ENCODE results near the gene LXN.
A peak's percentile ranks its signal among the peaks of the same experiment; 100 is the strongest.

Gene LXN

DNA sequence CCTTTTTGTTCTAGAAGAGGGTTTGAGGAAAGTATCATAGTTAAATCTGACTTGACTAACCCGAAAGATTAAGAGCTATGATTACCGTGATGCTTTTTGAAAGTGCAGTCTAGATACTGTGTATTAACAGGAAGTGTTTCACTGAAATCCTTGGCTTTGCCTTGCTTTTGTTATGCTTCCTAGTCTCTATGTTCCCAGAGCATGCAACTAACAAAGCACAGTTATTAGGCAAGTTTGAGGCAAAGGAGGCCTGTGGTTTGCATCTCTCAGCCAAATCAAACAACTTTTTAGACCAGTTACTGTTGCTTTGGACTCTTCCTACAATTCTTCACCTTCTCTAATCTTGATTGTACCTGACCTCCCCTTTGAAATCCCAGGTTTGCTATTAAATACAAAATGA is 3.9 kb downstream of the LXN start:
- DNase-seq, result no peak

DNA sequence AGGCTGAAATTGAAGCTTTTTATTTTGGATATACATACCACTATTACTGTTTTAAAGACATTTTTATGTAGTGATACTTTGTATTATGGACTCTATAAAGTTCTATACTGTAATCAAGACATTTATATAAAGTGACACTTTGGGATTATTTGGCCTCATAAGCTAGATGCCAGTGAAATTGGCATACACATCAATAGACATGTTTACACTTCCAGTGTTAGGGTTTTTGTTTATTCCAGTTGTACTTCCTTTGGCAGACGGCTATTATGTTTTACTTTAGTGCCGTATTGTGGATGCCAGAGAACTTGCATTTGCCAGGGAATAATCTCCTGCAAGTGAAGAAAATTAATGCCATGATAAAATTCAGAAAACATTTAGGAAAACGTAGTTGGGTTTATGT is 6.0 kb downstream of the LXN start:
- DNase-seq, result no peak

- no peak for DNase-seq
These were observed 8.6 kb downstream of the LXN start for GRCh38 chr3:158663832-158664231.

DNA sequence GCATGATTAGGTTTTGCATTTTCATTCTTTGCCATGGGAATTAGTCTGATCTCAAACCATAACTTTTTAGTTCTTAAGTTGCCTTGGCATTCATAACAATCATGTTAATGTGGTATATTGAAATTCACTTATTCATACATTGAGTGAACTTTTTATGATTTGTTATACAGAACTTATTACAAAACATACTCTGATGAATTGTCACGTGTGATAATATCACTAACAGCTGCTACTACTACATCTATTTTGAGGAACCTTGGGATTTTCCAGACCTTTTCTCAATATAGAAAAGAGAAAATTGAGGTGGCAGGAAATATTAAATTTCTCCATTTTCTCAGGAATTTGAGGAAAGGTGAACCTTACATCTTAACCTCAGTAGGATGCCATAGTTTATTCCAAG is 9.2 kb downstream of the LXN start:
- DNase-seq, result no peak

GRCh38 chr3:158660711-158661110 is 11.7 kb downstream of the LXN start:
- DNase-seq, result no peak

DNA sequence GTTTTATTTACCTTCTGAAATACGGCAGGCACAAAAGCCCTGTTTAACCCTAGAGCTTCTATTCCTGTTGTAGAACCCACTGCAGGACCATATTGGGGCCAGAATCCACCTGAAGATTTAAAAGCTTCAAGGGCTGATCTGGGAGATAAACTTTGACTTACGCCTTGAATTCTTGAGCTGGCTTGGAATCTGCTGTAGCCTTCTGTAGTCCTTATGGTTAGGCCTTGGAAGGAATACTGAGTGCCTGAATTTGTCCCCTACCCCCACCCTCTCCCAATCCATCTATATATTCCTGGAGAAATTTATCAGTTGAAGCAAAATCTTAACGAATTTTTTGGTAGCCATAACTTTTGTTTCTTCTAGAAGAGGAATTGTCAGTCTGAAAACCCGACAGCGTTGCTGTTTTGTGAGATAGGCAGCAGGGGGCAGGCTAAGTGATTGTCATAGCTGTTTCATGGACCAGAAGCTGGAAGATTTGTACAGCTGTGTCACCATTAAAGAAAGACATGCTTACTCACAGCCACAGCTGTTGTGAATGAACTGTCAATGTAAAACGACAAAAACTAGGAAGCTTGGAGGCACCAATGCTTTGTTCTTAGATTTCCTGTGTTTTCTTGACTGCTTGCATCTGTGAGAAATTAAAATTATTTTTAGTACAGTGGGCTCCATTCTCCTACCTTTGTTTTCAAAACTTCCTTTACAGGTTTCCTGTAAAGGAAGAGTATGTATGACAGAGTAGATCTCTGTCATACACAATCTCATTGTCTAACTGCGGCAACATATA is 12.8 kb downstream of the LXN start:
- DNase-seq, result peak; percentile 78

DNA sequence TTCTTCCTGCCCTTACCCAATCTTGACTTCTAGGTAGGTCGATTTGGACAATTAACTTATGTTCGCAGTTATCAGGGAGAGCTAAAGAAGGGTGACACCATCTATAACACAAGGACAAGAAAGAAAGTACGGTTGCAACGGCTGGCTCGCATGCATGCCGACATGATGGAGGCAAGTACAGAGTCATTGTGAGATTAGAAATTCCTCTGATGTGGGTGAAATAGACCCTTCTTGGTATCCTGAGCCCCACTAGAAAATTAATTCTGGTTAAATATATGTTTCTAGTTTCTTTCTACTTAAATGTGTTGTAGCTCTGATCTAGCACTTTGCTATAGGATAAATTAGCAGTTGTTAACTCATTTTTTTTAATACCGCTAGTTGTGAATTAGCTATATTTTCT is 13.6 kb downstream of the LXN start:
- no peak for DNase-seq

- no peak for DNase-seq
These were observed 20.0 kb downstream of the LXN start for GRCh38 chr3:158652463-158652862.

DNA sequence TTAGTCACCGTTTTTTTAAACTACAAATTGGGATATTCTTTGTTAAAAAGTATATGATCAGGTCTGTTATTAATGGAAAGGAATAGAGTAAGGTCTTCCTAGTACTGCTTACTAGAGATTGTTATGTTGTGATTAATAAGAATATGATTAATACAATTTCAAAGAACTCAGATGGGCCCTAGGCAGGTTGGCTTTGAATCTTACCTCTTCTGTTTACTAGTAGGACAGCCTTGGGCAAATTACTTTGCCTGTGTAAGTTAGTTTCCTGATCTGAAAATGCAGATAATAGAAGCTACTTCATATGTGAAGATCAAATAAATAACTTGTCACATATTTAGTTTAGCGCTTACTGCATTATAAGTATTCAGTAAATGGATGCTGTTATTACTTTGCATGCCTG is 21.3 kb downstream of the LXN start:
- no peak for DNase-seq

- DNase-seq, result no peak
These were observed 22.7 kb downstream of the LXN start for GRCh38 chr3:158649791-158650190.

GRCh38 chr3:158644345-158644908 is 28.0 kb downstream of the LXN start, which contains the start of gene GFM1:
GFM1 (plus strand) TSS chr3:158644527; CDS start chr3:158644635, 108 bp downstream.
- peak; percentile 95 for DNase-seq

GRCh38 chr3:158642474-158643210 is 29.8 kb downstream of the LXN start:
- no peak for DNase-seq

DNA sequence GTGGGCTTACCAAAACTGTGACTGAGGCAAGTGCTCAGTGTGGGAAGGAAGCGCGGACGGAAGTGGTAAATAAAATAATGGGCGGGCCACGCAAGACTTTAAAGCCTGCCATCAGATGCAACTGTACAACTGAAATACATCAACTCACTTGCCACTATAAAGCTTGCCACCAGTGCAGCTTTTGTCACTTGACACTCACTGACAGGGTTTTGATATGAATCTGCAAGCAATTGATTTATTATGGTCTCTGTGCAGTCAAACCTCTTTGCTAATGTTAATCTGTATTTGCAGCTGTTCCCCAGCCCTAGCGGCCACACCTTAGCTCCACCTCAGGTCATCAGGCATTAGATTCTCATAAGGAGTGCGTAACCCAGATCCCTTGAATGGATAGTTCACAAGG is 30.4 kb downstream of the LXN start:
- no peak for DNase-seq

- no peak for DNase-seq
These were observed 31.8 kb downstream of the LXN start for GRCh38 chr3:158640646-158641045.

DNA sequence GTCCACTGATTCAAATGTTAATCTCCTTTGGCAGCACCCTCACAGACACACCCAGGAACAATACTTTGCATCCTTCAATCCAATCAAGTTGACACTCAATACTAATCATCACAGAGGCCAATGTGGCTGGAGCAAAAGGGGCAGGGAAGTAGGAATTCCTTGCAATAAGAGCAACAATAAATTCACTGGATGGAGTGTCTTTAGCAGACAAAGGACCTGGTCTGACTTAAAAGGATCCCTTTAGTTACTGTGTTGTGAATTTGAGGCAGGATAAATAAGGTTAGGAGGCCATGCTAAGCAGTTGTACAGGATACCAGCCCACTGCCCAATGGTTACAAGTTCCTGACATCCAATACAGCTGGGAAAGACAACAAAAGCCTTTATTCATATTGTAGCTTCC is 40.5 kb downstream of the LXN start:
- no peak for DNase-seq

DNA sequence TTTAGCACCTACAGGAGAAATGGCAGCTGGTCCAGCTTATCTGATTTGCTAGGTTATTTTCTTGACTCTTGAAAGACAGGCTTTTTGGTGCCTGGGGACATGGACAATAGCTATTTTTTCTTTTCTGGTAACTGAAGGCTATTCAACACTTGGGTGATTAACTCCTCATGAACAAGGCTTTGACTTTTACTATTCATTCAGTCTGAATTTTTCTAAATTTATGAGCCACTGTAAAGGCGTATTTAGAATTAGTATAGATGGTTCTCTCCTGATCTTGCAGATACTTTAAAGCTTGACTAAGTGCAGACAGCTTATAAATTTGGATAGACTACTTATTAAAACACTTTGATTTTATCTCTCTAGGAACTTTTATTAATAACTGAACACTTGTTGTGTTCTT is 46.6 kb downstream of the LXN start:
- no peak for DNase-seq

DNA sequence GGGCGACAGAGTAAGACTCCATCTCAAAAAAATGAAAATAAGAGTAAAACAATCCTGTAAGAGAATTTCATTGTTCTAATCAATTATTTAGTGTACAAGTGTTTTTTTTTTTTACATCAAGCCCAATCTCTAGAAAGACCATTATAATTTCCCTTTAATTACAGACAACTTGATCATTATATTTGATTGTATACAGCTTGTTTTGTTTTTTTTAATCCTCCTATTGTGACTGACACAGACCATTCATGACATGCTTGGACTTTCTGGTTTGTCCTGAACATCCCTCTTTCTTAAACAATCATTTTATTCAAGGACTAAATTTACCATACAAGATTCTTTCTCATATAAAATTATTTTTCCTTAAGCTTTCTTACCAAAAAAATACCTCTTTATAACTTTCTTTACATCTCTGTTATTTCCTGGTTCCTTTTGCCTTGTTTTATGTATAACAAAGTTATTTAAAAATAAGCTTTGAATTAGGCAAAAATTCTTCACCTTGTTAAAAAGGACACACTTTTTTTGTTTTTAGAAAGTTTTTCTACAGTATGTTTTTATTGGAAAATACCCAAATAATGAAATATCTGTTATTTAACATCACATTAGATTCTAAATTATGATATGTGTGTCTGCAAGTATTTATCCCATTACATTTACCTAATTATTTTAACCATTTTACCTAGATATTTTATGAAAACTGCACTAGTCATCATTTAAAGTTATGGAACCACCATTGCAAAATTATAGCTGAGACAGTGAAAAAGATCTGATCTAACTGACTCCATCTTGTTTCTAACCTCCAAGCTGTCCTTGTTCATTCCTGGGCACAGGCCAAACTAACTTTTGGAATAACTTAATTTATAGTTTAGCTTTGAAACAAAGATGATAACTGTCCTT is 54.2 kb downstream of the LXN start:
- no peak for DNase-seq
